IPS-NIHi7 (cell line): Measurements from ENCODE around the gene KCNB1.
"Not testable (repeated sequence)": the region's sequence is repeated elsewhere in the genome, so short reads cannot be mapped to it uniquely, and the experiment has no call there.

Experiments used
- DNase-seq: peaks from one replicate; pipeline ENCODE4 v3.0.0; 2012; ENCODE audit warnings: mixed read lengths; ENCODE audit errors: extremely low spot score

Gene KCNB1

GRCh38 chr20:49435639-49436038, 46.8 kb downstream of the KCNB1 start:
- DNase-seq: no peak

DNA sequence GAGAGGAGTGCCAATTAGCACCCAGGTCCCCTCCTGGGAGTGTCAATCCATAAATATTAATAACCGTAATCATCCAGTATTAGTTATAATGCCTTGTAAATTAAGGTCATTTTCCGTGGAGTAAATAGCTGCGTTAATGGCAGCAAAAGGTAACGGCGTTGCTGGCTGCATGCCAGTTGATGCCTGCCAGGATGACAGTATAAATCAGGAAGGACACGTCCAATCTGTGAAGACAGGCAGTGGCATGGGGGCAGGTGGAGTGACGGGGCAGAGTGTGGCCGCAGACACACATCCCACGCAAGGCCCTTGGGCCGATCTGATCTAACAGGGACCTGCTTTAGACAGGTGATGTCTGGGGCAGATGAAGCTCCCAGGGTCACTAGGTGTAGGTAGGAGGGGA, 49.1 kb downstream of the KCNB1 start:
- DNase-seq: no peak

DNA sequence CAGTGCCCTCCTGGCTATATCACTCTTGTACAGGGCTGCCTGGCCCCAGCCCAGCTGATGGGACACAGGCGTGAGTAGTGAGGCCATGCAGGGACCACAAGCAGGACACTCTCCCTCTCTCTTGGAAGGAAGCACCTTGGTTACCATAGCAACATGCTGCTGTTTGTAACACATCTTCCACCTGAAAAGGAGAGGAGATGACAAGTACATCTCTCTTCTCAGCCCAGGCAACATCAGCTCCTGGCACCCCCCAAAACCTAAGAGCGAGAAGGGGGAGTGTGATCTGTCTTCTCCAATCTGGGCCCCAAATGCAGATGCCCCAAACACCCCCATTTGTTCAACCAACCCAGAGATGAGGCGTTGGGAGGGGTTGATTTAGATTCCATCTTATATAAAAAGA, 49.9 kb downstream of the KCNB1 start:
- DNase-seq: no peak

DNA sequence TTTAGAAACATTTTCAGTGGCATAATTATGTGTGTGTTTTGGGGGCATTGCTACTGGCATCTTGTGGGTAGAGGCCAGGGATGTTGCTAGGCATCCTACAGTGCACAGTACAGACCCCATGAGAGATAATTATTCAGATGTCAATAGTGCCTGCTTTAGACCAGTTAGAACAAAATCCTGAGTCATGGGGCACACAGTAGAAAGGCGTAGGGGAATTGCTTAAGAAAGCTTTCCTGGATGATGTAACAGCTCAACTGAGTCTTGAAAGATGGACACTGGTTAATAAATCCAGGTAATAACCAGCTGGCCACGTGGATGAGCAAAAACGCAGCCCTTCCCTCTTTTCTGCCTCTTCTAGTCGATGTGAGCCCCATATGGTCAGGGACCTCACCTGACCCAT, 51.1 kb downstream of the KCNB1 start:
- no peak for DNase-seq

GRCh38 chr20:49430320-49430719, 52.1 kb downstream of the KCNB1 start:
- no peak for DNase-seq

- no peak for DNase-seq
These were observed 54.5 kb downstream of the KCNB1 start for GRCh38 chr20:49427751-49428518.

DNA sequence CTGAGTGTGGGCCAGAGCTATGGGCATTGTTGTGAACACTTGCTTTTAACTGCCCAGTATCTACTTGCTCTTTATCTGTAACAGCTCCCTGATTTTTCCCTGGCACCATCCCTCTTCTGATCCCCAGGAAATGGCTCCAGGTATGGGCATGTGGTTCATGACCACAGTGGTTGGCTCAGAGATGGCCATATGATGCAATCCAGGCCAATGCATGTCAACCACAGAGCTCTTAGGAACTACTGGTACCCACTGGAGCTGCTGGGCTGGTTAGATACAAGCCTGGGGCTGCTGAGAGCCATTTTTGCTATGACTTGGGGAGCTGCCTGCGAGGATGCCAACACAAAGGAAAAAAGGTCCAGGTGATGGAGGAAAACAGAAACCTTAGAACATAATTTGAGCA, 55.6 kb downstream of the KCNB1 start:
- no peak for DNase-seq

DNA sequence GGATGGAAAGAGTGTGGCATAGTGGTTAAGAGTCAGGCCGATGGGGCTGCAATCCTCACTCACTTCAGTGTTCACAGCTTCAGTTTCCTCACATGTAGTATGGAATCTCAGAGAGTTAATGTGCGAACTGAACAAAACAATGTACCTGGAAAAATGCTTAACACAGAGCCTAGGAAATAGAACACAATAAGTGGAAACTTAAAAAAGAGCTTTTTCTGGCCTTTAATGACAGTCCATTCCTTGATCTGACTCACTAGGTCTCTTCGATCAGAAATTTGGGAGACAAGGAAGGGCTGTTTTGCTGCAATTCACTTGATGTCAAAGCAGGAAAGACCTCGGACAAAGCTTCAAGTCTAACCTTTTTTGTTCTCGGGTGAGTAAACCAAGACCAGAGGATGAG, 56.1 kb downstream of the KCNB1 start:
- DNase-seq: no peak

DNA sequence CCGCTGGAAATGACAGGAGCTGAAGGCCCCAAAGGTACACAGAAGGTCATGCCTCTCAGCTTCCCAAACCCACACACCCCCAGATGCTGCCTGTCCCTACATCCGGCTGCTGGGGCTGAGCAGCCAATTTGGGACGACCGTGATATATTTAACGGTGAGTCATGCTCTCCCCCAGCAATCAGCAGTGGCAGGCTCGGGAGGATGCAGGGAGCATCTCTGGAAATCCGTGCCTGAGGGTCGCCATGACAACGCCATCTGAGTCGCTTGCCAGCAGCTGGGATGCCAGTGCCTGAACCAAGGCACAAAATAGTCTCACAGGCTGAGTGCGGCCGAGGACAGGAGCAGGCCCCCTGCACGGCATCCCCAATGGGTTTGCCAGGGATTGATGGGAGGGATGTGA, 57.9 kb downstream of the KCNB1 start:
- no peak for DNase-seq

DNA sequence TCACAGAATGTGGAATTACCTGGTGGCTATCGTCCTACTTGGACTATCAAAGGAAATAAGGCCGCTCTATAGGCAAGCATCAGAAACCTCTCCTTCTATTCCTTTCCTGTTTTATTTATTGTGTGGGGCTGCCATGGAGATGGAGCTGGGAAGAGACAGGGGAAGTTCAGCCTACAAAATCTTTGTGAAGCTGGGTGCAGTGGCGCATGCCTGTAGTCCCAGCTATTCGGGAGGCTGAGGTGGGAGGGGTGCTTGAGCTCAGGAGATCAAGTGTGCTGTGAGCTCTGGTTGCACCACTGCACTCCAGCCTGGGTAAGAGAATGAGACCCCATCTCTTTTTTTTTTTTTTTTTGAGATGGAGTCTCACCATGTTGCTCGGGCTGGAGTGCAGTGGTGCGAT, 60.3 kb downstream of the KCNB1 start:
- no peak for DNase-seq

DNA sequence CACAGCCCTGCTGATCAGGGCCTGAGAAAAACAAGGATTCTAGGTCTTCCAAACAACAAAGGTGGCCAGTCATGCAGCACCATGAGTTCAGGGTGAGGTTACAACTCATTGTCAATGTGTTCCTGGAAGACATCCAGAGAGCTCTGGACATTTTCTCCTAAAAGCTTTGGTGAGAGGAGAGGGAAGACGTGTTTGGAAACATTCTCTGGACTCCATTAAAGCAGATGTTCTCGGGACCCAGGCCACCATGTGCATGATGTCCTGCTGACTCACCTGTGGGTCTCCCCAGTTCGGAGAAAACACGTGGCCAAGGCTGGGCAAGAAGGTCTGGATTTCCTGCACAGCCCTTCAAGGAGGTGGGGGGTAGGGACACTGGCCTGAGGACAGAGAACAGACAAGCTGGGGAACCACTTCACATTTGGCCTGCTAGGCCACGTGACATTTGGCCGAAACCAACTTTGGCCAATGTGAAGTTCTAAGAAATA, 61.6 kb downstream of the KCNB1 start:
- DNase-seq: no peak

- no peak for DNase-seq
These were observed 62.2 kb downstream of the KCNB1 start for GRCh38 chr20:49420292-49420691.

DNA sequence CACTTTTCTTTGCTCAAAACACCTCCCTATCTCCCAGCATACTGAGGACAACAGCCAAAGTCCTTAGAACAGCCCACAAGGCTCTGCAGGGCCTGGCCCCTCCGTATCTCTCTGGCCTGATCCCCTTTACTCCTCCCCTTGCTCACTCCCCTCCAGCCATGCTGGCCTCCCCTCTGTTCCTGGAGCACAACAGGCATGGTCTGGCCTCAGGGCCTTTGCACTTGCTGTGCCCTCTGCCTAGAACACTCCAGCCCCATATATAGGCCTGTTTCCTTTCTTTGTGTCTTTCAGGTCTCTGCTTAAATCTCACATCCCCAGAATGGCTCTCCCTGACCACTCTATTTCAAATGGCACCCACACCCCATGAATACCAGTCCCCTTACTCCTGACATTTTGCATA, 62.7 kb downstream of the KCNB1 start:
- no peak for DNase-seq

DNA sequence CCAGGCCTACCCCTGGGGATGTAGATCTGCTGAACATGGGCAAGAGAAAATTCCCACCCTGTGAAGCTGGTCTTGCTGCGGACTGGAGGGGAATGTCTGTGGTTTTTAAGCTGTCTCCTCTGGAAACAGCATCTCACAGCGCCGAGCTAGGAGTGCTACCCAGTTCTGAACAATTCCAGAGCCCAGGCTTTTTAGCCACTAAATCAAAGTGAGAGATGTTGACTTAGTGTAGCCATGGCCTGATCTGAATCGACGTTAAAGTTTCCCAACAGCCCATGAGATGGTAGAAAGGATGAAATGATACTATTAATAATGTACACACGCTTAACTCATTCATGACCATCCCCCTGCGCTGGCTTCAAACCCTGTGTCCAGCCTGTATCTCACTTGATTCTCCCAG, 63.7 kb downstream of the KCNB1 start:
- DNase-seq: no peak

DNA sequence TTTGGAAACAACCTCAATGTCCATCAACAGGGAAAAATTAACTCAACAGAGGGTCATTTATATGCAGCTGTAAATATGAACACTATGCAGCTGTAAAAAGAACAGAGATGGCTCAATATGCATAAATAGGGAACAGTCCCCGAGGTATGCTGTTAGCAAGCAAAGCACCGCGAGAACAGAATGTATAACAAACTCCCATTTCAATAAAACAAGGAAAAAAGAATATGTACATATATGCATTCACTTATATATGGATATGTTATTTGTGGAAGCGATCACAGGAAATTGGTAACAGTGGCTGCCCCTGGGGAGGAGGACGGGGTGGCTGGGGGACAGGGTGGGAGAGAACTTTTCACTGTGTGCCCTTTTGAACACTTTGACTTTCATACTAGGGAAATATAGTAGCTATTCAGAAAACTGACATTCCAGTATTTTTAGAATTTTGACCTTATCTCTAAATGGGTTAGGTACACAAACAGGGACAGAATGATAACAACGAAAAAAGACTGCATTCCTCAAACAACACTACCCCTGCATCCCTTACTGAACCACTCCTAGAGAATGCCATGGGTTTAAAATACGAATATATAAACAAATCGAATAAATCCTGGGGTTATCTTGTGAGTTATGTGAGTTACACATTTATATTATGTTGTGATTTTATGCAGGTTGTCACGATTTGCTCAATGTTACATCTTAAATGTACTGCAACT, 64.5 kb downstream of the KCNB1 start:
- no peak for DNase-seq

- no peak for DNase-seq
These were observed 66.8 kb downstream of the KCNB1 start for GRCh38 chr20:49415668-49416044.

GRCh38 chr20:49415005-49415667, 67.3 kb downstream of the KCNB1 start:
- no peak for DNase-seq

GRCh38 chr20:49413677-49414076, 68.8 kb downstream of the KCNB1 start:
- DNase-seq: no peak

DNA sequence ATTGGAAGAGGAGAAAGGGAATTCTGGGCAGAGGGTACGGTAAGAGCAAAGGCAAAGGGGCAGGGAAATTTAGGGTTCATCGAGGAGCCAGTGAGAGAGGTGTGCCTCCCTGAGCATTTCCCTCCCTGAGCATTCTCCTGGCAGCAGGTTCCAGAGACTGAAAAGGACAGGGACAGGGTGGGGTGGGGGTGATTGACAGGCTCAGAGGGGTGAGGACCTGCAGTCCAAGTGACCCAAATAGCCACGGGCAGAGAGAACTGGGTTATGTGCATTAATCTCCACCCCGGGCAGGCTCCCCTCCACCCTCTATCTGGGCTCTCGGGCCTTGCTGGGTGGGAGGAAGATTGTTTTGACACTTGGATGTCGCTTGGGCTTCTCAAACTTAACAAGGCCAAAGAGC, 69.5 kb downstream of the KCNB1 start:
- no peak for DNase-seq

- DNase-seq: no peak
These were observed 70.2 kb downstream of the KCNB1 start for GRCh38 chr20:49412254-49412653.

GRCh38 chr20:49411221-49411925, 71.1 kb downstream of the KCNB1 start:
- no peak for DNase-seq

DNA sequence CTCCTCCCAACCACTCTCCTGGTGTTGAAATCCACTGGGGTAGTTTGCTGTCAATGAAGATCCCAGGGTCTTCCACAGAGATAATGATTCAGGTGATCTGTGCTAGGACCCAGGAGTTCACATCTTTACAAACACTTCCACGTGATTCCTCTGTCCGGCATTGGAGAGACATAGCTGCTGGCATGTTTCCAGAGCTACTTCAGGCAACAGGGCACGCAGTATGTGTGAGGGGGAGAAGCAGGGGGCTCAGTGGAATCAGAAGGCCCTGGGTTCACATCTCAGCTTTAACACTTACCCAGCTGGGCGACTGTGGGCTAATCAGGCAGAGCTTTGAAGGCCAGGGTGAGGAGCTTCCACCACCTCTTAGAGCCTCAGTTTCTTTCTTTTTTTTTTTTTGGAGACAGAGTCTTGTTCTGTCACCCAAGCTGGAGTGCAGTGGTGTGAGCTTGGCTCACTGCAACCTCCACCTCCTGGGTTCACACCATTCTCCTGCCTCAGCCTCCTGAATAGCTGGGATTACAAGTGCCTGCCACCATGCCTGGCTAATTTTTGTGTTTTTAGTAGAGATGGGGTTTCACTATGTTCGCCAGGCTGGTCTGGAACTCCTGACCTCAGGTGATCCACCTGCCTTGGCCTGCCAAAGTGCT, 72.4 kb downstream of the KCNB1 start:
- DNase-seq: not testable (repeated sequence)
